Activated T-cell treated with anti-CD3 and anti-CD28 coated beads, Interleukin-2, amount 50 U/mL, for 1 hour (primary cell): ENCODE data around the gene TRIM73.
"Not testable (repeated sequence)": the region's sequence is repeated elsewhere in the genome, so short reads cannot be mapped to it uniquely, and the experiment has no call there.

Experiments
- DNase-seq: peaks from one replicate; pipeline ENCODE4 v3.0.0-alpha.2; 2020

Gene TRIM73

DNA sequence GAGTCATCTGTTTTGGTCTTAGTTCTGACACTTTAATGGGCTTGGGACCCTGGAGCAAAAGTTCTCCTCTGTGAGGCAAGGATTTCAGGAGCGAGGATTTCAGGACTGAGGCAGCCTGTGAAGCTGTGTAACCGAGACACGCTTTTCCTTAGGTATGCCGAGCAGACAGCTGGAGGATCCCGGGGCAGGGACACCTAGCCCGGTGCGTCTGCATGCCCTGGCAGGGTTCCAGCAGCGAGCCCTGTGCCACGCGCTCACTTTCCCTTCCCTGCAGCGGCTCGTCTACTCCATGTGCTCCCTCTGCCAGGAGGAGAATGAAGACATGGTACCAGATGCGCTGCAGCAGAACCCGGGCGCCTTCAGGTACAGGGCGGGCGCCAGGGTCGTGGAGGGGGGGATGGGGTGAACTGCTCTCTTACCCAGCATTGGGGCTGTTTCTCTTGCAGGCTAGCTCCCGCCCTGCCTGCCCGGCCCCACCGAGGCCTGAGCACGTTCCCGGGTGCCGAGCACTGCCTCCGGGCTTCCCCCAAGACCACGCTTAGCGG lies 20.5 kb downstream of the TRIM73 start:
- not testable (repeated sequence) for DNase-seq

GRCh38 chr7:75416787-75417186 lies 21.4 kb downstream of the TRIM73 start:
- not testable (repeated sequence) for DNase-seq

GRCh38 chr7:75418292-75418858 lies 22.9 kb downstream of the TRIM73 start:
- DNase-seq = not testable (repeated sequence)

- DNase-seq = not testable (repeated sequence)
These were observed 23.8 kb downstream of the TRIM73 start for GRCh38 chr7:75419210-75419609.

- not testable (repeated sequence) for DNase-seq
These were observed 24.3 kb downstream of the TRIM73 start for GRCh38 chr7:75419693-75420092.

- not testable (repeated sequence) for DNase-seq
These were observed 24.7 kb downstream of the TRIM73 start for GRCh38 chr7:75420152-75420551.

DNA sequence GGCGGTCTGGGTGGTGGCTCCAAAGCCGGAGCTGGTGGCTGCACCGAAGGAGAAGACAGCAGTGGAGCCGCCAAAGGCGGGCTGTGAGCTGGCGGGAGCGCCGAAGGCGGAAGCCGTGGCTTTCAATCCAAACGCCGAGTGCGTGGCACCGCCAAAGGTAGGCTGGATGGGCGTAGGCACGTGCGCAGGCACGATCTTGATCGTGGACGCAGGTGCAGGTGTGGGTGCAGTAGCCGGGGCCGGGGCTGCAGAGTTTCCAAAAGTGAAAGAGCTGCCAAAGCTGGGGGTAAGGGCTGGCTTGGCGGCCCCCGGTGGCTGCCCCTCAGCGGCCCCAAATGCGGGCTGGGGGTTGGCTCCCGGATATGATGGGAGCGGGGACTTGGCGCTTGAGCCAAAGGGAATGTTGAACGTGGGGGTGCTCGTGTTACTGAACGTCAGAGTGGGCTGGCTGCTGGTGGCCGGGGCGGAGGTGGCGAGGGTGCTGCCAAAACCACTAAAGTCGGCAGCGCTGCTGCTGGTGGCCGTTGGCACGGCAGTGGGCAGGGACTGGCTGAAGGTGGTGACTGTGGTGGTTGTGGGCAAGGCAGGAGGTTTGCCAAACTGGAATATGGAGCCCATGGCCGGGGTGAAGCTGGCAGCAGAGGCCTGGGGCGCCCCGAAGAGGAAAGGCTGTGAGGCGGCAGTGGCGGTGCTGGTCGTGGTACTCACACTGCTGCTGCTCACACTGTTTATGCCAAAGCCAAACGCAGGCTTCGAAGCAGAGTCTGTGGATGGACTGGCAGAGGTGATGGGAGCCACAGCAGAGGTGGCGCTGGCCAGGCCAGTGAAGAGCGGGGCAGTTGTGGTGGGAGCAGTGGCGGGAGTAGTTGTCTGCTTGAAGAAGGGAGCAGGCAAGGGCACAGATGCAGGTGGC lies 26.6 kb downstream of the TRIM73 start:
- DNase-seq = not testable (repeated sequence)

DNA sequence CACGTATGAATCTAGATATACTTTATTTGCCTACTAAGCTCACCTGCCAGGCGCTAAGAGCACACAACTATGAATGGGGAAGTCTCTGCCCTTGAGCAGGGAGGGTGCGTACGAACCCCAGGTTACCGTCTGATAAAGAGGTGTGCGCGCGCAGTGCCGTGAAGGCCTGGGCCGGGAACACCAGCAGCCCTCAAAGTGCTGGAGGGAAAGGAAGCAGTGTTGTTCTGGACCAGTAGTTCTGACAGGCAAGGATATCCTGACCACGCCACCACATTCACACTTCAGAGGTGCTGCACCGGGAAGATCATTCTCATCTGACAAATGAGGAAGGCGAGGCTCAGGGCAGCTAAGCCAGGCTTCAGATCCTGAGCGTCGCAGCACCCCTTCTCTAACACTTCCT lies 28.1 kb downstream of the TRIM73 start:
- not testable (repeated sequence) for DNase-seq

DNA sequence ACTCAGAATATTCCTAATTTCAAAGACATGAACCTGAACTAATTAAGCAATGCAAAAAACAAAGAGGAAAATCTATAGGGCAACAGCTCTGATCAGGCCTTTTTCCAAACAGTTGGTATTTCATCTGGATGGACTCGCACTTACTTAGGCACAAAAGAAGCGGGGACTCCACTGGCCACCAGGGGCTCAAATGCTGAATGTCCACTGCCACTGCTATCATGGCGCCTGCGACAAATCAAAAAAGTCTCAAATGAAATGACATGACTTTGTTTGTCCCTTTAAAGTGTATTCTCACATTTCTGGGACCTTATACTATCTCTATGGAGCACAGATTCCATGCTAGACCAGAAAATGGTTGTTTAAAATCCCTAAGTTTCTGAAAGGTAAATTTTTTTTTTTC lies 43.6 kb downstream of the TRIM73 start:
- DNase-seq = not testable (repeated sequence)

GRCh38 chr7:75442101-75442464 lies 46.7 kb downstream of the TRIM73 start:
- not testable (repeated sequence) for DNase-seq

DNA sequence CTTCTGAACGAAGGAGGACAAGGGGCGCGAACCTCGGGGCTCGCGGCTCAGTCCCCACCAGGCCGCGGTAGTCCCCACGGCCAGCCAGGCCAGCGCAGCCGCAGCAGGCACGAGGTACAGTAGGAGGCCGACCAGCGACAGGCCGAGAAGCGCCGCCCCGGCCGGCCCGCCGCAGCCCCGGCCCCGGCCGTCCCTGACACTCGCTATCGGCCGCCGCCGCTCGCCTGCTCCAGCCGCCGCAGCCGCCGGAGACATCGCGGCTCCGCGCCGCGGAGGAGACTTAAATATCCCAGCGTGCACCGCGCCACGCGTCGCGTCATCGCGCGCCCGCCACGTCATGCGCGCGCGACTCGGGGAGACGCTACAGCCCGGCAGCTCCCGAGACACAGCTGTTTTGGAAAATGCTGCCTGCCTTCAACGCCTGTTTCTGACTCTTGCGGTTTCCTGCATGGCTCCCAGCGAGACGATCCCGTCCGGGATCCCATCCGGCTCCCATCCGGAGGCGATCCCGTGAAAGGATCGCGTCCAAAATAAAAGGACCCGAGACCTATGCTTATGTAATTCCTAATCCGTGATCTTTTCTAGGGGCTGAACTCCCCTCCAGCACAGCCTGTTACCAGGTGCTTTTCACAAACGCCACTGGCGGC lies 47.2 kb downstream of the TRIM73 start:
- DNase-seq = peak; percentile 67

DNA sequence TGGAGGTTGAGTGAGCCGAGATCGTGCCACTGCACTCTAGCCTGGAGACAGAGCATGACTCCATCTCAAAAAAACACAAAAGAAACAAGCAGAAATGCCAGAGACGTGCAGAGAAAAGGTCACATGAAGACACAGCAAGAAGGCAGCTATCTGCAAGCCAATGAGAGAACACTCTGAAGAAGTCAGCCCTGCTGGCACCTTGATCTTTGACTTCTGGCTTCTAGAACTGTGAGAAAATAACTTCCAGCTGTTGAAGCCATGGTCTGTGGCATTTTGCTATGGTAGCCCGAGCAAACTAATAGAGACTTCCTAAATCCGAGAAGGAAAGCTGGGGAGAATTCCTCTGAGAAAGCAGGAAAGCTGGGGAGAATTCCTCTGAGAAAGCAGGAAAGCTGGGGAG lies 54.5 kb downstream of the TRIM73 start:
- DNase-seq = not testable (repeated sequence)

- not testable (repeated sequence) for DNase-seq
These were observed 57.1 kb downstream of the TRIM73 start for GRCh38 chr7:75452494-75452955.
